ENCODE data around the gene HERC3. TPM values are rescaled to one million over a fixed set of nuclear protein-coding genes. Genes with fewer than 3 reads are reported as not detected.

HERC3 gene
- total and polyA plus RNA-seq, 2 donors (not counting 3 experiments of a cell fraction or from before 2014, with no cell fraction given) = 6.3 to 21.2 TPM

DNA sequence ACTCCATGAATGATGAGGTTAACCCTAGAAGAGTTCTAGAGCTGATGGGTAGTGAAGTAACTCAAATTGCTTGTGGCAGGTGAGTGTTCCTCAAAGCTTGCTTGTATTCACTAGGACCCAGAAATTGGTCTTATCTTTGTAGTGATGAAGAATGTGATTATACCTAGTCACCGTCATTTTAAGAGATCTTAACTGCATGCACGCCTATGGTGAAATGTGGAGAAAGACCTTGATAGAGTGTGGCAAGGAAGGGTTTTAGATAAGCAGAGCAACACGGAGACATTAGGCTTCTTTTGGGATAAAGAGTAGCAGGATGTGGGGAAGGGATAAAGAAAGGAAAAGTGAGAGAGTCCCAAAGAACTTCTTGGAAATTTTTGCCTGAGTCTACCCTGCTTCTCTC, 62.9 kb downstream of the HERC3 start:
- H3K4me2 ChIP-seq (ENCODE audit: insufficient read depth, low read length) = no peak overlapping the region
- no peak overlapping the region for H3K4me3 ChIP-seq (replicated peaks in 1 of 3; ENCODE audit: insufficient read depth in 1 of 3, low read depth in 1 of 3, low read length in 3 of 3)
- POLR2A ChIA-PET = no interaction called here
- H3K79me2 ChIP-seq (ENCODE audit: control insufficient read depth, insufficient read depth, low read length) = no peaks in the 10 kb centered on the region
- BruUV-seq (replicated peaks) = no TSS peak
- no peak overlapping the region for H3K9ac ChIP-seq (replicated peaks; ENCODE audit: extremely low read depth, insufficient read depth, low read length)
- peaks cover 4% of the 10 kb centered on the region for H3K4me1 ChIP-seq (ENCODE audit: control insufficient read depth, extremely low read depth, insufficient read depth, low read length)
- H3K9me3 ChIP-seq (replicated peaks; ENCODE audit: control insufficient read depth, insufficient read depth, low read length) = no peaks in the 10 kb centered on the region
- H2AFZ ChIP-seq (ENCODE audit: low read depth, low read length) = no peak overlapping the region
- H3K27ac ChIP-seq (ENCODE audit: insufficient read depth, low read depth, low read length) = no peak overlapping the region
- no peak for FAIRE-seq
- H4K20me1 ChIP-seq (replicated peaks; ENCODE audit: control insufficient read depth, extremely low read depth, insufficient read depth, low read length) = no peaks in the 10 kb centered on the region
- no peaks in the 10 kb centered on the region for H3K9me1 ChIP-seq (replicated peaks; ENCODE audit: control insufficient read depth, extremely low read depth, insufficient read depth, low read length)
- dilution Hi-C loops (cut with MboI; ENCODE audit: extremely low pct_ligation_motif_present, low sequenced_read_pairs) (no loop called here), intact Hi-C loops (cut with micrococcal nuclease) (no loop called here)
- no peaks in the 10 kb centered on the region for H3K36me3 ChIP-seq (ENCODE audit: control insufficient read depth in 2 of 2, extremely low read depth in 1 of 2, insufficient read depth in 2 of 2, low read length in 2 of 2)
- CTCF ChIA-PET = interaction anchor here (6.5 kb wide), 1 partner anchor 115 kb away, joined by 37 read pairs; no protein-coding TSS in a partner anchor
- H3K27me3 ChIP-seq (ENCODE audit: control insufficient read depth in 2 of 2, insufficient read depth in 2 of 2, low read length in 2 of 2) = no peaks in the 10 kb centered on the region
- no peak for DNase-seq (ENCODE audit: low read depth, low spot score)
- no peak for TF ChIP-seq POLR2A (IDR thresholded peaks at IDR 0.05; ENCODE audit: low read depth, low read length)
- TF ChIP-seq CTCF (IDR thresholded peaks at IDR 0.05; ENCODE audit: extremely low read depth in 1 of 2, insufficient read depth in 1 of 2, low read depth in 1 of 2, low read length in 2 of 2) = no peak
- TF ChIP-seq POLR2AphosphoS5 (IDR thresholded peaks at IDR 0.05; ENCODE audit: insufficient read depth, low read depth, low read length) = no peak
- TF ChIP-seq FOS (IDR thresholded peaks at IDR 0.05; ENCODE audit: borderline replicate concordance, insufficient read depth, low read length) = no peak
- no peak for TF ChIP-seq GATA2 (IDR thresholded peaks at IDR 0.05; ENCODE audit: insufficient read depth, insufficient read length, low read depth, low read length)
- TF ChIP-seq MYC (IDR thresholded peaks at IDR 0.05; ENCODE audit: low read depth, low read length) = no peak
- no peak for TF ChIP-seq MAX (IDR thresholded peaks at IDR 0.05; ENCODE audit: insufficient read depth, insufficient read length)
- TF ChIP-seq EZH2 (IDR thresholded peaks at IDR 0.05; ENCODE audit: borderline replicate concordance, low read depth, low read length, severe bottlenecking) = no peak
- TF ChIP-seq JUN (IDR thresholded peaks at IDR 0.05; ENCODE audit: borderline replicate concordance, insufficient read depth, insufficient read length, low read depth) = no peak

Measured in endothelial cell of umbilical vein (primary cell).